Hematopoietic multipotent progenitor cell treated with erythropoietin and hydrocortisone succinate and interleukin-3 and kit ligand, for 4 days (in vitro differentiated cells): ENCODE measurements around the gene TRPM5.
"Not testable (repeated sequence)": the region's sequence is repeated elsewhere in the genome, so short reads cannot be mapped to it uniquely, and the experiment has no call there.

ENCODE experiments used
- DNase-seq: peaks from one replicate; pipeline ENCODE4 v3.0.0-alpha.2; 2015

Gene TRPM5

GRCh38 chr11:2443881-2444820, at the start of gene TRPM5:
Gene TRPM5, minus strand, starts transcription at chr11:2444514. Its CDS starts 21,478 bp downstream, at chr11:2423036.
- no peak for DNase-seq

DNA sequence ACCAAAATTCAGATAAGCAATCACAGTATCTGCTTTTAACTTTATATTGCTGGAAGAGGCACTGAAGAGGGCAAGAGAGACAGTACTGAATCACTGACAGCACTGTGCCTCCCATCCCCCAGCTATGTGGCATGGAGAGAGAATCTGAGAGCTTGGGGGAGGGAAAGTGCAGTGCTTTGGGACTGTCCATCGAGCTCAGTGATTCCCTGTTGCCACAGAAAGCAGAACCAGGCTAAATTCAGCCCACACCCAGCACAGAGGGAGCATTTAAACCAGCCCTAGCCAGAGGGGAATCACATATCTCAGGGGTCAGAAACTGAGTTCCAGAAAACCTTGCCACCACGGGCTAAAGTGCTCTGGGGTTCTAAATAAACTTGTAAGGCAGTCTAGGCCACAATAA, 44.8 kb upstream of the TRPM5 start:
- DNase-seq, result no peak

GRCh38 chr11:2488004-2488403, 43.7 kb upstream of the TRPM5 start:
- no peak for DNase-seq

GRCh38 chr11:2484576-2485125, 40.3 kb upstream of the TRPM5 start:
- DNase-seq, result no peak

DNA sequence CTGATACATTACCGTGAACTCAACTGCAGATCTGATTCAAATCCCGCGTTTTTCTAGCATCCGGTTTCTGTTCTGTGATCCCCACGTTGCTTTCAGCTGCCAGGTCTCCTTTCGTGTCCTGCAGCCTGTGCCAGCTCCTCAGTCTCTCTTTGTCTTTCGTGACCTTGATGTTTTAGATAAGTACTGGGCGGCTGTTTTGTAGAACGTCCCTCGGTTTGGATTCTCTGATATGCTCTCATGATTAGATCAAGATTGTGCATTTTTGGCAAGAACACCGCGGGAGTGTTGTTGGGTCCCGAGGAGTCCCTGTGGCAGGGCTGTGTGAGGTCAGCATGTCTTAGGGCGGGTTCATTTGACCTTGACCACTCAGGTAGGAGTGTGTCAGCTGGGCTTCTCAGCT, 39.1 kb upstream of the TRPM5 start:
- DNase-seq, result no peak

DNA sequence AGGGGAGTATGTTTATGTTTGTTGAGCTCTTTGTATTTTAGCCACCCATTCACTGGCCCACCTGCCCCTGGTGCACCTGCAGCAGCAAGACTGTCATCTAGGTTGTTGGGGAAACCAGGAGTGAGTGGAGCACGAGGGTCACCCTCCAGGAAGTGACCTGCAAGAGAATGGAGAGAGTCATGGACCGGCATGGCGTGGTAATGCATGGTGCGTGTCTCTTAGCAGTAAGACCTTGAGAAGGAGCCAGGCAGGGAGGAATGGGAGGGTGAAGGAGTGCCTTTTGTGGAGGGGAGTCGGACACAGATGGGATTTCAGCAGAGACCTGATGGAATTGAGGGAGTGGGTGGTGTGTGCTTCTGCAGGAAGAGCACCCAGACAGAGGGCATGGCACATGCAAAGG, 38.4 kb upstream of the TRPM5 start:
- no peak for DNase-seq

GRCh38 chr11:2482204-2482603, 37.9 kb upstream of the TRPM5 start:
- no peak for DNase-seq

DNA sequence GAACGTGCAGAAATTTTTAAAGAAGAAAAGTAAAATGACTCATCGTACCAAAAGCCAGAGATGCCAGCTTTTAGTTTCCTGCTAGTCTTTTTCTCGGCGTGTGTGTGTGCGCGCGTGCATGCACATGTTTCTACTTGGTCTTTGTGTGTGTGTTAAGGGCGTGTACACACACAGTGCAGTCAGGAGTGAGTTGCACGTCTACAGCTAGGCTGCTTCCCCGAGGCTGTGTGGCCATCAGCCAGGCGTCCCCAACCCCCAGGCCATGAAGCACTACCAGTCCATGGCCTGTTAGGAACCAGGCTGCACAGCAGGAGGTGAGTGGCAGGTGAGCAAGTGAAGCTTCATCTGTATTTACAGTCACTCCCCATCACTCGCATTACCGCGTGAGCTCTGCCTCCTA, 36.9 kb upstream of the TRPM5 start:
- no peak for DNase-seq

GRCh38 chr11:2480874-2481220, 36.5 kb upstream of the TRPM5 start:
- peak; percentile 69 for DNase-seq

GRCh38 chr11:2480067-2480873, 36.0 kb upstream of the TRPM5 start:
- not testable (repeated sequence) for DNase-seq

- no peak for DNase-seq
Observed at GRCh38 chr11:2477936-2478335, 33.6 kb upstream of the TRPM5 start.

DNA sequence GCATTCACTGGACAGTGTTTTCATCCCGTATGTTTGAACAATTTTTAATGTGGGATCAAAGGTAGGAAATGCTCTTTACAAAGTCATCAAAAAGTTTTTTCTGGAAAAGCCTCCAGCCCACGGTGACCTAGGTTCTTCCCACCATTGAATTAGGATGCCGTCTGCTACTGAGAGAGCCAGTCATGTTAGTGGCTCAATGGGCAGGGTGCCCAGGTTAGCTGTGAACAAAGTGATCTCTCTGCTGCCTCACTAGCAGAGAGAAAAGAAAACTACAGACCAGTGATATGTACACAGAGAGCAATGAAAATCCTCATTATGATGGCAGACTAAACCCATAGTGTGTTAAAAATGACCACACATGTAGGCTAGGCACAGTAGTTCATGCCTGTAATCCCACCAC, 32.9 kb upstream of the TRPM5 start:
- DNase-seq, result no peak

DNA sequence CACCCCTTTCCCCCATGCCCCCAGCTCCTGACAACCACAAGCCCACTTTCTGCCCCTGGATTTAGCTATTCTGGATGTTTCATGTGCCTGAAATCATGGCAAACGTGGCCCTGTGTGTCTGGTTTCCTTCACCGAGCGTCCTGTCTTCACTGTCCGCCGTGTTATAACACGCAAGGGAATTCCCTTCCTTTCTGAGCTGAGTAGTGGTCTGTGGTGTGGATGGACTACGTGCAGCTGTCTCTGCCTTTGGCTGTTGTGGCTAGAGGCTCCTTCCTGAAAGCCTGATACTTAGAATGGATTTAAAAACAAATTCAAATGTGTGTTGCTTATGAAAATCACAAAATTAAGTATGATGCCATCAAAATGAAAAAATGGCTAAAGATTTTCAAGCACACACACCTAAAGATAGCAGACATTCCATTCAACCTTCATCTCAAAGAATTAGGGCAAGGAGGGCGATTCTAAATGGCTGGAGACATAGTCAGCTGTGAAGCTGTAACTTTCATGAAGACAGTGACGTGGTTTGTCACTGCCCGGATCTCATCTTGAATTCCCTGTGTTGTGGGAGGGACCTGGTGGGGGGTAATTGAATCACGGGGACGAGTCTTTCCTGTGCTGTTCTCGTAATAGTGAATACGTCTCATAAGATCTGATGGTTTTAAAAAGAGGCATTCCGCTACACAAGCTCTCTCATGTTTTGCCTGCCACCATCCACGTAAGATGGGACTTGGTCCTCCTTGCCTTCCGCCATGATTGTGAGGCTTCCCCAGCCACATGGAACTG, 31.0 kb upstream of the TRPM5 start:
- no peak for DNase-seq

DNA sequence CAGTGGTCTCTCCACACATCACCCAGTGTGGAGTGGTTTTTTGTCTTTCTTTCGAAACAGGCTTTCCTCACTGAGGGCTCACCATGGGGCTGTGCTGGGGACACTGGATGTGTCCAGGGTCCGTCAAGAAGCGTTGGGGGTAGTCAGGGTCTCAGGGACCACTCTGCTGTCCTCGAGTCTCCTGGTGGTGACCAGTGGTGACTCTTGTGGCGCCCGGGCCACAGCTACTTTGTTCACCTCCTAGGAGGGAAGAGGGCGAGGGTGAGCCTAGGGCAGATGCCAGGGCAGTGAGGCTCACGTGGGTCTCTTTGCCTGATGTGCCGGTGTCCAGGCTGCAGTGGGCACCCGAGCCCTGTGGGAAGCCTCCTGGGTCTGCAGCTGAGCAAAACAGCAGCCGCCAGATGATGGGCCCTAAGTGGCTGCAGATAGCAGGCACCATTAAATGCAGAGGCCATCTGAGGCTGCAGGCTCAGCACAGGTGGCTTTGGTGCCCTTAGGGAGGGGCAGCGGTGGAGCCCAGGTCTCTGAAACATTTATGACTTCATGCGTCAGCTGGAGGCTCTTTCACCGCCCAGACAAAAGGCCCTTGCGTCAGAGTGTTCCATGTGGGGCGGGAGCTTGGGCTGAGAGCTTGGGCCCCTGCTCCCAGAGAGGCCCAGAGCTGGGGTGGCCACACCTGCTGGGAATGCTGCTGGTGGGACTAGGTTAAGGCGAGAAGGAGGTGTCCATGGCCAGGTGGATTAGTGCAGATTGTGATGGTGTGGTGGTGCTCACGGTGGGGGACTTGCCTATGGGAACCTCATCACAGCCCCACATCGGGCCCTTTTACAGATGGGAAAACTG, 30.0 kb upstream of the TRPM5 start:
- DNase-seq, result no peak

DNA sequence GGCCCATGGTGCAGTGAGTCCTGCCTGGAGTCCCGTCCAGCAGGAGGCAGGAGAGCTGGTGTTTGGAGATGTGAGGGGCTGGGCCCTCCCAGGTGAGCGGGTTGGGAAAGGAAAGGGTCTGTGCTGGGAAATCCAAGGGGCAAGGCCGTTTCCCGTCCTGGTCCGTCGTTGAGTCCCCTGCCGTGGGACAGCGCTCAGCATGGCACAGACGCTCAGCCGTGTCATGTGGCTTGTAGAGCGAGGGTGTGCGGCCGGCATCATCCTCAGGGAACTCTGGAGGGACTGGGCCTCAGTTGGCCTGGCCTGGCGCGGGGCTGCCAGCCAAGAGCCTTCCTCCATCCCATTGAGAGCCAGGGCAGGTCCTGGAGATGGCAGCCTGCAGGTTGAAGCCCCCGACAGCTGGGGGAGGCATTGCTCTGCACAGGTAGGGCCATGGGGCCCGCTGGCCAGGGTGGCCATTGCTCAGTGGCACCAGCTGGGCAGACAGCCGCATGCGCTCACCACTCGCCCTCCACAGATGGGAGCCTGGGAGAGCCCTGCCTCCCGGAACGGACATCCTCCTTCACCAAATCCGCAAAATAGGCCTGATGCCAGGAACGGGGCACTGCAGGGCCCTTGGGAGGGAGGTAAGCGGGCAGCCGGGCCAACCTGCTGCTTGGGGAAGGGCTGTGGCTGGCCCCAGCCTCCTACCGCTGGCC, 29.2 kb upstream of the TRPM5 start:
- DNase-seq, result no peak

GRCh38 chr11:2472428-2473186, 28.3 kb upstream of the TRPM5 start:
- DNase-seq, result no peak

- no peak for DNase-seq
Observed at GRCh38 chr11:2471804-2472096, 27.4 kb upstream of the TRPM5 start.

DNA sequence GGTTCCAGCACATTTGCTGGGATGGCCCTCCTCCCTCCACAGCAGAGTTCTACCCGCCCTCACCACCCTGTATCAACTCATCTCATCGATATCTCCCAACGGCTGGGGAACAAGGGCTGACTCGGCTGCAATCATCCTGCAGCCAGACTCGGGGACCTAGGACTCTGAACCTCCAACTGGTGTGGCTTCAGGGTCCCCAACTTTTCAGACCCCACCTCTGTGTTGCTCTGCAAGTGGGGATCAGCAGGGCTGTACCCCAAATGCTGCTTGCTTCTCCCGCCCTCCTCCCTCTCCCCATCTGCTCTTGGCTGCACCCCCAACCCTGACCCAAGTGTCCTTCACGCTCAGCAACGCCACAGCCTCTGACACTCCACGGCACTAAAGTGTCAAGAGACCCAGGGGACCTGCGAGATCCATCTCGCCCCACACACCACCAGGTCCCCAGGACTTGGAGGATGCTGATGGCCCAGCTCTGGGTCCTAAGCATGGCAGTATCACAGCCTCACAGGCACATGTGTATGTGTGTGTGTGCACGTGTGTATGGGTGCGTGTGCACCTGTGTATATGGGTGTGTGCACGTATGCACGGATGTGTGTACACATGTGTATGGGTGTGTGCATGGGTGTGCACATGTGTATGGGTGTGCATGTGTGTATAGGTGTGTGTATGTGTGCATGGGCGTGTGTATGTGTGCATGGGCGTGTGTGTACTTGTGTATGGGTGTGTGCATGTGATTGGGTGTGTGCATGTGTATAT, 26.9 kb upstream of the TRPM5 start:
- DNase-seq, result no peak

GRCh38 chr11:2470495-2470894, 26.2 kb upstream of the TRPM5 start:
- no peak for DNase-seq
